Skeletal muscle satellite cell (primary cell): ENCODE results near the gene RGS14.
"Not testable (repeated sequence)": the region's sequence is repeated elsewhere in the genome, so short reads cannot be mapped to it uniquely, and the experiment has no call there.

Experiments
- H3K27me3 ChIP-seq: 2 replicates; pipeline ENCODE4 v1.7.0; 2013; ENCODE audit warnings: low read length; ENCODE audit not compliant: control insufficient read depth, insufficient read depth
- H3K36me3 ChIP-seq: 2 replicates; pipeline ENCODE4 v1.7.0; 2013; ENCODE audit warnings: mild to moderate bottlenecking, control low read depth, low read length; ENCODE audit not compliant: insufficient read depth
- H3K4me1 ChIP-seq: 2 replicates; pipeline ENCODE4 v1.7.0; 2013; ENCODE audit warnings: low read length; ENCODE audit not compliant: control insufficient read depth, insufficient read depth
- H3K4me2 ChIP-seq: 2 replicates; pipeline ENCODE4 v1.7.0; 2013; ENCODE audit warnings: mild to moderate bottlenecking, low read length
- H3K4me3 ChIP-seq: 2 replicates; pipeline ENCODE4 v1.7.0; 2013; ENCODE audit warnings: low read length
- H3K9ac ChIP-seq: 2 replicates; pipeline ENCODE4 v1.7.0; 2013; ENCODE audit warnings: mild to moderate bottlenecking, low read depth, low read length, moderate library complexity
- H3K9me3 ChIP-seq: replicated peaks from 2 replicates; pipeline ENCODE4 v1.7.0; 2013; ENCODE audit warnings: mild to moderate bottlenecking, control low read depth, low read length

Gene RGS14

DNA sequence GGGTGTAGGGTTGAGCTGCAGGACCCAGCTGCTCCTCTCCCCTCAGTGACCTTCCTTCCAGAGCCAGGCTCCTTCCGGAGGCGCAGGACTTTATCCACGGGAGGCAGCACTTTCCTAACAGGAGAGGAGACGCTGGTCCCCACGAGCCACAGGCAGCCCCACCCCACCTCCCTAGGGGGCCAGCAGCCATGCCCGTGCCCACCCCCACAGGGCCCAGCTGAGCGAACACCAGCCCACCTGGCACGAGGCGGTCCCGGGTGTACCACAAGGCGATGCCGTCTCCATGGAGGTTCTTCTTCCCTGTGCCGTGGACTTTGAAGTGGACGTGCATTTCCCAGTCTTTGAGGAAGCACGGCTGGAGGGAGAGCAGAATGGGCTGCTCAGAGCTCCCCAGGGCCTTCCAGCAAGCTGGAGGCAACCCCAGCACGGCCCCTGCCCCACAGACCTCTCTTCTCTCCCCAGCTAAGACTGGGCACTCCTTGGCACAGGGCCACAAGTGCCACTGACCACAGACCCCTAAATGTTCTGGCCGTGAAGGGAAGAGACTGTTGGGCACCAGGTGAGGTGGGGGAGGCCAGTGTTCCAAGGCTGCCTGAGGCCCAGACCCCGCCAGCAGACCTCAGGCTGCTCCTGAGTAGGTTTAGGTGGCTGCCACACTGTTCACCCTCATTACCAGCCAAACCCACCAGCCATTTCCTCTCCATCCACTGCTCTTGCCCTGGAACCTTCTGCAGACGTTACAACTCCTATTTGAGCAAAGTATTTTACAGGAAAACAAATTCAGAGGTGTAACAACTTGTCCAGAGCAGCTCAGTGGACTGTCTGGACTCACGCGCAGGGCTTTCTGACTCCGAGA, 19.2 kb upstream of the RGS14 start:
- Histone ChIP-seq H3K4me3 (no peak overlapping the region), H3K9me3 (no peaks in the 10 kb centered on the region), H3K36me3 (peaks cover 52% of the 10 kb centered on the region), H3K4me2 (no peak overlapping the region), H3K9ac (no peak overlapping the region), H3K27me3 (no peaks in the 10 kb centered on the region), H3K4me1 (no peaks in the 10 kb centered on the region)

DNA sequence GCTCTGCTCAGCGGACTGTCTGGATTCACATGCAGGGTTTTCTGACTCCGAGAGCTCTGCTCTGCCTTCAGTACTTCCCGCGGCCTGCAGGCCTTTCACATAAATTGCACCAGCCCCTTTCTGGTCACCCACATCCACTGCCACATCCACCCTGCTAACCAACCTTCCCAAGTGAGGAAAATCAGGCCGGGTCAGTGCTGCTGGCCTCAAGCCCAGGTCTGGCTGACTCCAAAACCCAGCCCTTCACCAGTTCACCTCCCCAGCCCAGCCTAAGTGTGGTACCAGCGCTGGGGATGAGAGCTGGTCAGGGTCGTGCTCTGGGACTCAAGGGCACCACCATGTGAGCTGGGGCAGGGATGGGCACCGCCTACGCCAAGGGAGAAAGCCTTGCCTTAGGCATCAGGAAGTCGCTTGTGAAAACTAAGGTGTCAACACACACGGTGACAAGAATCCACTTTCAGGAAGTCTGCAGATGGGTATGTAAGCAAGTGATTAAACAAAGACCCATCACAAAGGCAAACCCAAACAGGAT, 18.6 kb upstream of the RGS14 start:
- H3K9me3 ChIP-seq: no peaks in the 10 kb centered on the region
- no peaks in the 10 kb centered on the region for H3K4me1 ChIP-seq
- H3K36me3 ChIP-seq: peaks cover 47% of the 10 kb centered on the region
- H3K27me3 ChIP-seq: no peaks in the 10 kb centered on the region
- no peak overlapping the region for H3K4me3 ChIP-seq
- H3K4me2 ChIP-seq: no peak overlapping the region
- no peak overlapping the region for H3K9ac ChIP-seq

DNA sequence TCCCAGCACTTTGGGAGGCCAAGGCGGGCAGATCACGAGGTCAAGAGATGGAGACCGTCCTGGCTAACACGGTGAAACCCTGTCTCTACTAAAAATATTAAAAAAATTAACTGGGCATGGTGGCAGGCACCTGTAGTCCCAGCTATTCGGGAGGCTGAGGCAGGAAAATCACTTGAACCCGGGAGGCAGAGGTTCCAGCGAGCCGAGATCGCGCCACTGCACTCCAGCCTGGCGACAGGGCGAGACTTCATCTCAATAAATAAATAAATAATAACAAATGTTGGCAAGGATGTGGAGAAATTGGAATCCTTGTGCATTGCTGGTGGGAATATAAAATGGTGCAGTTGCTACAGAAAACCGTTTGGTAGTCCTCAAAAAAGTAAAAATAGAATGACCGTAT, 14.7 kb upstream of the RGS14 start:
- not testable (repeated sequence) for H3K9me3 ChIP-seq, H3K9ac ChIP-seq, H3K4me3 ChIP-seq, H3K4me2 ChIP-seq, H3K27me3 ChIP-seq, H3K4me1 ChIP-seq
- peaks cover 28% of the 10 kb centered on the region for H3K36me3 ChIP-seq

DNA sequence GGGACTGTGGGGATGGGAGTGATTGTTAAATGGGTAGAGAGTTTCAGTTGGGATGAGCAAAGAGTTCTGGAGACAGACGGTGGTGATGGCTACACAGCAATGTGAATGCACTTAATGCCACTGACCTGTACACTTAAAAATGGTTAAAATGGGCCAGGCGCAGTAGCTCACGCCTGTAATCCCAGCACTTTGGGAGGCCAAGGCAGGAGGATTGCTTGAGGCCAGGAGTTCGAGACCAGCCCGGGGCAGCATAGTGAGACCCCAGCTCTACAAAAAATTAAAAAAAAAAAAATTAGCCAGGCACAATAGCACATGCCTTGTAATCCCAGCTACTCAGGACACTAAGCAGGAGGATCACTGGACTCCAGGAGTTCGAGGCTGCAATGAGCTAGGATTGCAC, 13.9 kb upstream of the RGS14 start:
- no peaks in the 10 kb centered on the region for H3K27me3 ChIP-seq
- no peaks in the 10 kb centered on the region for H3K9me3 ChIP-seq
- peaks cover 28% of the 10 kb centered on the region for H3K36me3 ChIP-seq
- H3K4me2 ChIP-seq: no peak overlapping the region
- H3K4me3 ChIP-seq: no peak overlapping the region
- H3K4me1 ChIP-seq: no peaks in the 10 kb centered on the region
- H3K9ac ChIP-seq: no peak overlapping the region

DNA sequence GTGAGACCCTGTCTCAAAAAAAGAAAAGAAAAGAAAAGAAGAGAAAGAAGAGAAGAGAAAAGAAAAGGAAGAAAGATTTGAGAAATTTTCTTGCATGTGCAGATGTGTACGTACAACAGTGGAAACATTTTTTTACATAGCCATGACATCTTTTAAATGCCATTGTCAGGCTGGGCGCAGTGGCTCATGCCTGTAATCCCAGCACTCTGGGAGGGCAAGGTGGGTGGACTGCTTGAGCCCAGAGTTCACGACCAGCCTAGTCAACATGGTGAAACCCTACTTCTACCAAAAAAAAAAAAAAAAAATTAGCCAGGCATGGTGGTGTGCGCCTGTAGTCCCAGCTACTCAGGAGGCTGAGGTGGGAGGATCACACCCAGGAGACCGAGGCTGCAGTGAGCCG, 12.8 kb upstream of the RGS14 start:
- Histone ChIP-seq H3K9ac (no peak overlapping the region), H3K27me3 (no peaks in the 10 kb centered on the region), H3K9me3 (no peaks in the 10 kb centered on the region), H3K4me1 (peaks cover 8% of the 10 kb centered on the region), H3K4me3 (no peak overlapping the region), H3K36me3 (peaks cover 32% of the 10 kb centered on the region), H3K4me2 (no peak overlapping the region)

DNA sequence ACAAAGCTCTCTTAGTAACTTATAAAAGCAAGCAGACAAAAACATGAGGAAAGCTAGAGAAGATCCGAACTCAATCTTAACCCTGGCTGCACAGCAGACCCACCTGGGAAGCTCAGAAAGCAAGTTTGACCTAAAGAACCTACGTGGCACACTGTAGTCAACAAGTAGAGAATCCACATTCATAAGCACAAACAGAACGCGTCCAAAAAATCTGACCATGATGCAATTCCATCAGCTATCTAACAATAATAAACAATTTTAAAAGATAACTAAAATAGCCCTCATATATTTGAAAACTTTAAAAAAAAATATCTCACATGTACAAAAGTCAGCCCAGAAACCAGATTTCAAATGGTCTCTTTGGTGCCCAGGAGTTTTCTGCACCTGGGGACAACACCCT, 10.9 kb upstream of the RGS14 start:
- Histone ChIP-seq H3K27me3 (no peaks in the 10 kb centered on the region), H3K36me3 (peaks cover 27% of the 10 kb centered on the region), H3K9me3 (no peaks in the 10 kb centered on the region), H3K4me3 (no peak overlapping the region), H3K4me2 (no peak overlapping the region), H3K4me1 (peaks cover 19% of the 10 kb centered on the region), H3K9ac (no peak overlapping the region)

DNA sequence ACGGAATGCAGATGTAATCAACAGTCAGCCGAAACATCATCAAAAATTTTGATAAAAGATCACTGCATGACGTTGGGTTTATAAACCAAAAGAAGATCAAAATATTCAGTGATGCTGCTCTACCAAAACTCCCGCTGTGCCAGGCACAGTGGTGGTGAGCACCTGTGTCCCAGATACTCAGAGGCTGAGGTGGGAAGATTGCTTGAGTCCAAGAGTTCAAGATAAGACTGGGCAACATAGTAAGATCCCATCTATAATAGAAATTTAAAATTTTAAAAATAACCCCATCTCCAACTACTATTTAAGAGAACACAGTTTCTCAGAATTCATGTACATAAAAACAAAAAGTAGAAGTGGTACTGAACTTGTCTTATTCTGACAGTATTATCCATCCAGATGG, 10.0 kb upstream of the RGS14 start:
- Histone ChIP-seq H3K4me1 (peaks cover 23% of the 10 kb centered on the region), H3K27me3 (no peaks in the 10 kb centered on the region), H3K4me2 (no peak overlapping the region), H3K9me3 (no peaks in the 10 kb centered on the region), H3K4me3 (no peak overlapping the region), H3K36me3 (peaks cover 27% of the 10 kb centered on the region), H3K9ac (no peak overlapping the region)

DNA sequence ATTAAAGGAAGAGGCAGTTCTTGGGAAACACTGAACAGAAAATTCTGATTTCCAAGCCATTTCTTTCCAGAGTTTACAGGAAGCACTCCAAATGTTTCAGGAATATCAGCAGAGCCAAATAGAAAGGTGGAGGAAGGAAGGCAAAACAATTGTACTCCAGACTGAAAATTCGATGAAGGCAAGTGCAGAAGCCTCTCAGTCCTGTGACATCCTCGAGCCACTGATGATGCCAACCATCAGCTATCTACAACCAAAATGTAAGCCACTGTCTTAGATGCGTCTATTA, 8.4 kb upstream of the RGS14 start:
- H3K9me3 ChIP-seq: no peaks in the 10 kb centered on the region

DNA sequence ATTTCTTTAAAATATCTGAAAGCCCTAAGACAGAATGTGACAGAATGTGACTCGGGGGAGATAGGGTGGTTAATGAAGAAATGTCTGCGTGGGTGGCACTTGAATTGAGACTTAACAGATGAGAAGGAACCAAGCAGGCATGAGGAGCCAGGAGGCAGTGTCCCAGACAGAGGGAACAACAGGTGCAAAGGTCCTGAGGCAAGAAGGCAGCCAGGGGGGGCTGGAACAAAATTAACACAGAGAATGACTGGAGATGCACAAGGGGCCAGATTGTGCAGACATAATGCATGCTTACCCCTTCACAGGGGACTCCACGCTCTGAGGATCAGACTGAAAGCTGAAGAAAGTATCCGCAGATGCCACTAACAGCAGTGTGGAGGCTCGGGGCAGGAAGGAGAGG, 8.0 kb upstream of the RGS14 start:
- Histone ChIP-seq H3K4me2 (peak overlapping the region; percentile 98), H3K36me3 (peaks cover 20% of the 10 kb centered on the region), H3K4me1 (peaks cover 23% of the 10 kb centered on the region), H3K27me3 (peaks cover under 1% of the 10 kb centered on the region), H3K4me3 (peak overlapping the region; percentile 74), H3K9ac (no peak overlapping the region), H3K9me3 (no peaks in the 10 kb centered on the region)

More for the DNA sequence above, 8.4 kb upstream of the RGS14 start:
- Histone ChIP-seq H3K27me3 (no peaks in the 10 kb centered on the region), H3K4me1 (peaks cover 23% of the 10 kb centered on the region), H3K9ac (no peak overlapping the region), H3K4me3 (no peak overlapping the region), H3K36me3 (peaks cover 20% of the 10 kb centered on the region), H3K4me2 (peak overlapping the region; percentile 98)

DNA sequence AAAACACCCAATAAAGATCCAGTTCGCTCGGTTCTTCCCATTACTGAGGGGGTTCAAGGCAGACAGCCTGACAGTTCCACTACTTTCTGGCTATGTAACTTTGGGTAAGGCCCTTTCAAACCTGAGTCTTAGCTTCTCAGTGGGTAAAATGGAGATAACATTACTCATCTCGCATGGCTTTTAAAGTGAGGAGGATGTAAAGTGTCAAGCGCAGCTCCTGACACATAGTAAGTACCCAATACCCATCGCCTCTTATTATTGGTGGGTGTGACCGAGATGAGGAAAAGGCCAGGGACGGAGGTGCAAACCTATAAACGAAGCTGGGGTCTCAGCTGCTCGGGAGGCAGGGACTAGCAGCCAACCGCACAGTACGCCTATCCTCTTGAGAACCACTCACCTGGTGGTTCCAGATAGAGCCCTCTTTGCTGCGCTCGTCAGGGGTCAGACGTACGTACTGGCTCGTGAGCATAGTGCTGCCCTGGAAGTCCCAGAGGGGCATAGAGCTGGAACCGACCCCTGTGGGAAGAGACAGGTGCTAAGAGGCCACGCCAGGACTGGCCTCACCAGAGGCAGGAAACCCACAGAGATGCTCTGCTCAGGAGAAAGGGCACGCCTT, 6.8 kb upstream of the RGS14 start:
- H3K27me3 ChIP-seq: peaks cover 3% of the 10 kb centered on the region
- H3K9ac ChIP-seq: peak overlapping the region; percentile 96
- no peaks in the 10 kb centered on the region for H3K9me3 ChIP-seq
- H3K4me1 ChIP-seq: peaks cover 23% of the 10 kb centered on the region
- peak overlapping the region; percentile 98 for H3K4me2 ChIP-seq
- peaks cover 20% of the 10 kb centered on the region for H3K36me3 ChIP-seq
- H3K4me3 ChIP-seq: peak overlapping the region; percentile 74

DNA sequence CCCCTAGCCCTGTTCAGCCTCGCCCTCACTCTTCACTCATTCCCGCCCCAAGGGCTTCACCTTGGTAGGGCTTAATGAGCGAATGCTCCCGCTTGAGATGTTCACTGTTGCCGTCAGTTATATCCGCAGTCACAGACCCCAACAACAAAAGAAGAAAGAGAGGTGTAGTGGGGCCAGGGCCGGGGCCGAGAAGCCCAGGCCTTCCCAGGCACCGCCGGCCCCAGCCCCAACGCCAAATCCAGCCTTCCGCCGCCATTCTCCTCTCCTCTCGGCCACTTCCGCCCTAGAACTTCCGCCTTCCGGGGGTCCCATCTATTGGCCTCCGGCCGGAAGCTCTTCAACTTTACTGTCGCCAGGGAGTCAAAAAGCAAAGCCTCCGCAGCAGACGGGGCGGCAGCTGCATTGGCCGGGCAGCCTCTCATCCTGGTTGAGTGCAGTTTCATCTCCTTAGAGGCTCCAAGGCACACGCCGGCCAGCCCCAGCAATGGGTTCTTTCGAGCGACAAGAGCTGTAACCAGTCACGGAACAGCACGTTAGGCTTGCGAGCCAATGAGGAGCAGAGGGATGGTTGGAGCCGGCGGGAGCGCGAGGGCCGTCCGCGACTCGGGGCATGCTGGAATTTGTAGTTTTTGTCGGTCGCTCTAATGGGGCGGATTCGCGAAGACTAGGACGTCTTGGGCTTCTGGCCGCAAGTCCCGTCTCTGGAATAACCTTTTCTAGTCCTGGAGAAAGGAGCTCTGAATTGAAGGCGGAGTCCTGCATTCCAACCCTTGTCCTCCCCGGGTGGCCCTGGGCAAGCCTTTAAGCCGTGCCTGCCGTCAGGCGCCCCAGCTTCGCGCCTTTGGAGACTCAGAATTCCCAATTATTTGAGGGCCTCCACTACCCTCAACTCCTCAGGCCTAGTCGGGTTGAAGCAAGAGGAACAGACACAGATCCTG, 6.1 kb upstream of the RGS14 start, which contains the start of gene LMAN2:
TSS of gene LMAN2 (minus strand) at position 277 of the 938 bp plus-strand sequence. CDS start at position 256, 21 bp downstream.
- Histone ChIP-seq H3K4me2 (peak within 1 kb of the TSS; percentile 98), H3K9me3 (no peaks in the 10 kb centered on the region), H3K9ac (peak within 1 kb of the TSS; percentile 96), H3K4me1 (peaks cover 23% of the 10 kb centered on the region), H3K4me3 (peak within 1 kb of the TSS; percentile 74), H3K36me3 (peaks cover 15% of the 10 kb centered on the region), H3K27me3 (peaks cover 3% of the 10 kb centered on the region)
